Cardiac muscle cell (in vitro differentiated cells and primary cell): Measurements from ENCODE around the gene ZNF726. TPM values are rescaled to one million over a fixed set of nuclear protein-coding genes. Genes with fewer than 3 reads are reported as not detected.

Experiments used
- DNase-seq, 2 donors: peaks; one replicate each; pipeline versions ENCODE4 v3.0.0 to v3.0.0-alpha.2; 2010 to 2017; ENCODE audit warnings: low read depth in 1 of 2, low spot score in 1 of 2
- H3K27ac ChIP-seq: fragments of 200-600 bp; sonication (generic); 2 replicates; pipeline ENCODE4 v1.5.1; 2016
- H3K27me3 ChIP-seq: fragments of 200-600 bp; sonication (generic); 2 replicates; pipeline ENCODE4 v1.6.0; 2016; ENCODE audit warnings: control low read depth
- H3K36me3 ChIP-seq: fragments of 200-600 bp; sonication (generic); 2 replicates; pipeline ENCODE4 v1.5.1; 2016; ENCODE audit warnings: control low read depth
- H3K4me1 ChIP-seq: fragments of 200-600 bp; sonication (generic); 2 replicates; pipeline ENCODE4 v1.8.1; 2017; ENCODE audit warnings: low read depth, mild to moderate bottlenecking, mixed run types
- H3K4me3 ChIP-seq: fragments of 200-600 bp; sonication (generic); 2 replicates; pipeline ENCODE4 v1.5.1; 2016; ENCODE audit warnings: mild to moderate bottlenecking
- H3K9me3 ChIP-seq: fragments of 200-600 bp; sonication (generic); 2 replicates; pipeline ENCODE4 v1.5.1; 2017; ENCODE audit warnings: low read depth, mild to moderate bottlenecking, control low read depth
- CTCF ChIP-seq: IDR thresholded peaks from 2 replicates; pipeline ENCODE4 v1.5.1; 2012; ENCODE audit warnings: low read depth, mild to moderate bottlenecking, low read length
- polyA plus RNA-seq: library from polyadenylated mRNA; unstranded; fragments of >200 nt; fragmentation: Nextera tagmentation; extraction: Ambion mirVana; gene quantifications from 2 replicates; pipeline ENCODE4 v1.2.1, GENCODE V29; 2016
- total RNA-seq: library from RNA; depleted of rRNA; stranded (reverse); fragments of >200 nt; gene quantifications from 2 replicates; pipeline ENCODE4 v1.2.3, GENCODE V29; 2016

ZNF726 gene
- total and polyA plus RNA-seq, 2 experiments from 2014 or later = 1.7 to 4.0 TPM

GRCh38 chr19:23980805-23981204 lies 66.1 kb downstream of the ZNF726 start:
- no peaks in the 10 kb centered on the region for H3K4me1 ChIP-seq
- no peak for TF ChIP-seq CTCF
- DNase-seq = no peak
- H3K4me3 ChIP-seq = no peak overlapping the region
- no peak overlapping the region for H3K27ac ChIP-seq
- H3K9me3 ChIP-seq = no peaks in the 10 kb centered on the region
- H3K27me3 ChIP-seq = no peaks in the 10 kb centered on the region
- no peaks in the 10 kb centered on the region for H3K36me3 ChIP-seq

- no peaks in the 10 kb centered on the region for H3K27me3 ChIP-seq
- no peaks in the 10 kb centered on the region for H3K9me3 ChIP-seq
- no peak overlapping the region for H3K27ac ChIP-seq
- H3K4me1 ChIP-seq = no peaks in the 10 kb centered on the region
- no peak for TF ChIP-seq CTCF
- H3K4me3 ChIP-seq = no peak overlapping the region
- DNase-seq = no peak
- H3K36me3 ChIP-seq = no peaks in the 10 kb centered on the region
These were observed 67.2 kb downstream of the ZNF726 start for GRCh38 chr19:23981863-23982262.

GRCh38 chr19:23983406-23983805 lies 68.7 kb downstream of the ZNF726 start:
- Histone ChIP-seq H3K9me3 (no peaks in the 10 kb centered on the region), H3K27ac (no peak overlapping the region), H3K27me3 (no peaks in the 10 kb centered on the region), H3K4me3 (no peak overlapping the region), H3K4me1 (no peaks in the 10 kb centered on the region), H3K36me3 (no peaks in the 10 kb centered on the region)
- no peak for DNase-seq
- TF ChIP-seq CTCF = no peak

Other genes starting within 250 kb of the ZNF726 start
- 7.4 and 13.9 TPM in 2 replicates for gene ZNF675, start 227.7 kb upstream of the ZNF726 start, total RNA-seq
- 7.8 and 11.2 TPM in 2 replicates for gene ZNF675, start 227.7 kb upstream of the ZNF726 start, polyA plus RNA-seq
- 2.7 and 3.2 TPM in 2 replicates for gene ZNF681, start 156.0 kb upstream of the ZNF726 start, total RNA-seq
- gene ZNF681, start 156.0 kb upstream of the ZNF726 start, polyA plus RNA-seq = 1.4 and 3.2 TPM in 2 replicates
- 14.9 and 24.8 TPM in 2 replicates for gene ZNF254, start 172.3 kb downstream of the ZNF726 start, total RNA-seq
- gene ZNF254, start 172.3 kb downstream of the ZNF726 start, polyA plus RNA-seq = 12.5 and 16.0 TPM in 2 replicates